ENCODE measurements around the gene PNPLA5. TPM values are rescaled to one million over a fixed set of nuclear protein-coding genes. Genes with fewer than 3 reads are reported as not detected.

PNPLA5 gene
- polyA plus RNA-seq, 1 donor (not counting 4 experiments of a cell fraction or from before 2014, with no cell fraction given), result not detected

DNA sequence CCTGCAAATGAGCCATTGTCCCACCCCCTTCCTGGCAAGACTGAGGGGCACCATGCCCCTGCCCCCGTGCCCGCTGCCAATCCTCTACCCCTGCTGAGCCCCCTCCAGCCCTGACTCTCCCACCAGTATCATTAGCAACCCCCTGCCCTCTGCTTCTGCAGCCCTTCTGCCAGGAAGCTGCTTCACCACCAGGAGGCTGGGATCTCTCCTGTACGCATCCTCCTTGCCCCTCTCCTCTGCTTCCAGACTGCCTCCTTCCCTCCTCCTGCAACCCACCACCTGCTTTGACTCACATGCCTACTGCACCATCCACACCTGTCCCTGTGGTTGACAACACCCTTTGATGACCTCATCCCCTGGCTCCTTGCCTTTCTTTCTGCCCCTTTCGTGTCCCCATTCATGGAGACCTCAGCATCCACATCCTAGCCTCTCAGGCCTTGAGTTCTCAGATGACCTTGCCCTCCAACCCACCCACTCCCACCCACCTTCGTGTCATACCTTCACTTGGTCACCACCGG lies 18.4 kb upstream of the PNPLA5 start:
- no peak for TF ChIP-seq CTCF (optimal IDR thresholded peaks at IDR 0.05 in 1 of 3, IDR thresholded peaks at IDR 0.05 in 1 of 3, conservative IDR thresholded peaks at IDR 0.05 in 1 of 3; ENCODE audit: extremely low read depth in 1 of 3, insufficient read depth in 2 of 3, low read length in 3 of 3)
- TF ChIP-seq EZH2 (IDR thresholded peaks at IDR 0.05; ENCODE audit: low read length), result no peak
- DNase-seq (ENCODE audit: low read depth, low spot score), result no peak
- FAIRE-seq, result no peak
- Histone ChIP-seq H3K27ac (ENCODE audit: control insufficient read depth, insufficient read depth, low read length) (no peak overlapping the region), H3K9me1 (ENCODE audit: control insufficient read depth, extremely low read depth, insufficient read depth, low read length) (no peaks in the 10 kb centered on the region), H3K79me2 (ENCODE audit: control insufficient read depth, insufficient read depth, low read length) (no peaks in the 10 kb centered on the region), H3K4me2 (ENCODE audit: control insufficient read depth, extremely low read depth, insufficient read depth, low read depth, low read length) (no peak overlapping the region), H3K36me3 (ENCODE audit: control insufficient read depth in 2 of 2, extremely low read depth in 1 of 2, insufficient read depth in 2 of 2, low read length in 2 of 2) (no peaks in the 10 kb centered on the region), H3K9ac (ENCODE audit: control insufficient read depth, extremely low read depth, insufficient read depth, low read length) (no peak overlapping the region), H2AFZ (ENCODE audit: control insufficient read depth, low read length) (no peak overlapping the region), H3K4me3 (ENCODE audit: control insufficient read depth in 2 of 3, extremely low read depth in 1 of 3, insufficient read depth in 2 of 3, low read depth in 1 of 3, low read length in 3 of 3) (no peak overlapping the region), H3K27me3 (ENCODE audit: control insufficient read depth, extremely low read depth, insufficient read depth, low read length) (peaks cover 24% of the 10 kb centered on the region), H4K20me1 (ENCODE audit: control insufficient read depth, extremely low read depth, insufficient read depth, low read length) (no peaks in the 10 kb centered on the region), H3K9me3 (ENCODE audit: control insufficient read depth, low read depth, low read length) (no peaks in the 10 kb centered on the region), H3K4me1 (ENCODE audit: control insufficient read depth, extremely low read depth, insufficient read depth, low read length) (no peaks in the 10 kb centered on the region)
- dilution Hi-C loops (cut with MboI; ENCODE audit: extremely low pct_ligation_motif_present, low sequenced_read_pairs), result no loop called here

DNA sequence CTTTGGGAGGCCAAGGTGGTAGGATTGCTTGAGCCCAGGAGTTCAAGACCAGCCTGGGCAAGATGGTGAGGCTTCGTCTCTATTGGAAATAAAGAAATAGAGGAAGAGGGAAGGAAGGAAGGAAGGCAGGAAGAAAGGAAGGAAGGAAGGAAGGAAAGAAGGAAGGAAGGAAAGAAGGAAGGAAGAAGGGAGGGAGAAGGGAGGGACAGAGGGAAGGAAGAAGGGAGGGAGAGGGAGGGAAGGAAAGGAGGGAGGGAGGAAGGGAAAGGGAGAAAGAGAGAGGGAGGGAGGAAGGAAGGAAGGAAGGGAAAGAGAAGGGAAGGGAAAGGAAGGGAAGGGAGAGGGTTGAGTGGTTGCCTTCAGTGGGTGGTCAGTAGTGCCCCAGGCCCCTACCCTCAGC lies 17.9 kb upstream of the PNPLA5 start:
- Histone ChIP-seq H3K36me3 (ENCODE audit: control insufficient read depth in 2 of 2, extremely low read depth in 1 of 2, insufficient read depth in 2 of 2, low read length in 2 of 2) (no peaks in the 10 kb centered on the region), H3K79me2 (ENCODE audit: control insufficient read depth, insufficient read depth, low read length) (no peaks in the 10 kb centered on the region), H3K4me3 (ENCODE audit: control insufficient read depth in 2 of 3, extremely low read depth in 1 of 3, insufficient read depth in 2 of 3, low read depth in 1 of 3, low read length in 3 of 3) (no peak overlapping the region), H3K9me3 (ENCODE audit: control insufficient read depth, low read depth, low read length) (no peaks in the 10 kb centered on the region), H3K4me2 (ENCODE audit: control insufficient read depth, extremely low read depth, insufficient read depth, low read depth, low read length) (no peak overlapping the region), H2AFZ (ENCODE audit: control insufficient read depth, low read length) (no peak overlapping the region), H3K9ac (ENCODE audit: control insufficient read depth, extremely low read depth, insufficient read depth, low read length) (no peak overlapping the region), H3K4me1 (ENCODE audit: control insufficient read depth, extremely low read depth, insufficient read depth, low read length) (no peaks in the 10 kb centered on the region), H3K9me1 (ENCODE audit: control insufficient read depth, extremely low read depth, insufficient read depth, low read length) (no peaks in the 10 kb centered on the region), H3K27ac (ENCODE audit: control insufficient read depth, insufficient read depth, low read length) (no peak overlapping the region), H3K27me3 (ENCODE audit: control insufficient read depth, extremely low read depth, insufficient read depth, low read length) (peaks cover 24% of the 10 kb centered on the region), H4K20me1 (ENCODE audit: control insufficient read depth, extremely low read depth, insufficient read depth, low read length) (no peaks in the 10 kb centered on the region)
- FAIRE-seq (no peak), DNase-seq (ENCODE audit: low read depth, low spot score) (no peak)
- TF ChIP-seq CTCF (optimal IDR thresholded peaks at IDR 0.05 in 1 of 3, IDR thresholded peaks at IDR 0.05 in 1 of 3, conservative IDR thresholded peaks at IDR 0.05 in 1 of 3; ENCODE audit: extremely low read depth in 1 of 3, insufficient read depth in 2 of 3, low read length in 3 of 3) (no peak), EZH2 (IDR thresholded peaks at IDR 0.05; ENCODE audit: low read length) (no peak)
- dilution Hi-C loops (cut with MboI; ENCODE audit: extremely low pct_ligation_motif_present, low sequenced_read_pairs), result no loop called here
